GM21360 (cell line): ENCODE results near the gene CUL5.
"Not testable (repeated sequence)": the region's sequence is repeated elsewhere in the genome, so short reads cannot be mapped to it uniquely, and the experiment has no call there.

ENCODE experiments used
- ATAC-seq: cut with Tn5 transposase; IDR thresholded peaks from one replicate; pipeline ENCODE4 v1.9.1; 2021; ENCODE audit warnings: mild to moderate bottlenecking, moderate library complexity; ENCODE audit not compliant: unreplicated experiment

CUL5 gene

GRCh38 chr11:108111126-108111525, 102.4 kb downstream of the CUL5 start:
- ATAC-seq: no peak

GRCh38 chr11:108112057-108112456, 103.4 kb downstream of the CUL5 start:
- no peak for ATAC-seq

DNA sequence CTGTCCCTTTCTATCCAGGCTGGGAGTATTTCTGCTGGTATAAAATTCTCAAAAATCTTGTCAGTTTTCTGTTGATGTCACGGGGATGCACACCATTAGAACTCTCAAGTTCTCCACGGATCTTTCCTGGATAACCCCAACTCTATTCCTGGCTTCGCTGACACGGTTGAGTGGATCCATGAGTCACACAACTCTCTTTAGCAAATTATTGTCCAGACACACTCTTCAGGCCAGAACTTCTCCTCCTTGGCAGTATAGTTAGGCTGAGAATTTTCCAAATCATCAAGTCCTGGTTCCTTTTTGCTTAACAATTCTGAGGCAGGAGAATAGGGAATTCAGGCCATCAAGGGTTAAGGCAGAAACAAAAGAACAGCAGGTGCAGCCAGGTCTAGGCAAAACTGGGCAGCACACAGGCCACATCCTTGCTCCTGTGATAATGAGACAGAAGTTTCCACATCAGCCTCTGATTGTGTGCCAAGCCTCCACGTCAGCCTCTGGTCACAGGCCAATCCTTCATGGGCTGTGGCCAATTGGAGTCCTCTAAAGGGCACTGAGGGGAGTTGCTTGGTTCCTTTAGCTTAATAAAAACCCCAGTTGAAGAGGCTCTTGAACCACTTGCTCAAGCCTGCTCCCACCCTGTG, 106.9 kb downstream of the CUL5 start:
- ATAC-seq: no peak

DNA sequence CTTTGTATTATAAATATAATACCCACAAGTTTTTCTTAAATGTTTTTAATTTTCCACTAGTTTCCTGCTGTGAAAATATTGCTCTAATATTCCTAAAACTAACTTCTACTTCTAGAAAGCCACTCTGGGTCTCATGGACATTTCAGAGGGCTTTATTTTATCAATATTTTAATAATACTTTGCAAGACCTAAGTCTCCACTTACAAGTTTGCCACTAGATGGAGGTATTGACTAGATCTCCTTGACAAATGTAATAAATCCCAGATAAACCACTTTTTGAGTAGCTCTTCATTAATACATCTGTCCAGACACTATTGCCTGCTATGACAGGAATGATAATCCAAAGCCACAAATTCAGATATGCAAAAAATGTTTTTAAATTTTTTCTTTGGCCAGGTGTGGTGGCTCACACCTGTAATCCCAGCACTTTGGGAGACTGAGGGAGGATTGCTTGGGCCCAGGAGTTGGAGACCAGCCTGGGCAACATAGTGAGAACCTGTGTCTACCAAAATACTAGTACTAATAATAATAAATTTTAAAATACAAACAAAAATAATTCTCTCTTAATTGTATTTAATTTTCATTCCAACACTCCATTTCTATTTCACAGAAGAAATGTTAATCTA, 109.2 kb downstream of the CUL5 start:
- no peak for ATAC-seq

DNA sequence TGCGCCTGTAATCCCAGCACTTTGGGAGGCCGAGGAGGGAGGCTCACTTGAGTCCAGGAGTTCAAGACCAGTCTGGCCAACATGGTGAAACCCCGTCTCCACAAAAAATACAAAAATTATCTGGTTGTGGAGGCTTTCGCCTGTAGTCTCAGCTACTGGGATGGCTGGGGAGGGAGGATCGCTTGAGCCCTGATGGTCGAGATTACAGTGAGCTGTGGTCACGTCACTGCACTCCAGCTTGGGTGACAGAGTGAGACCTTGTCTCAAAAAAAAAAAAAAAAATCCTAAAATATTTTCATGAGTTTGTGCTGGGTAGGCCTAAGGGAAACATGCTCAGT, 112.2 kb downstream of the CUL5 start:
- peak; percentile 8 for ATAC-seq

GRCh38 chr11:108121274-108122155, 112.8 kb downstream of the CUL5 start, which contains the start of gene ACAT1:
Gene ACAT1 (plus strand): TSS chr11:108121567. CDS start chr11:108121607, 40 bp downstream.
- ATAC-seq: peak; percentile 94

- no peak for ATAC-seq
These were observed 113.5 kb downstream of the CUL5 start for GRCh38 chr11:108122166-108122628.

GRCh38 chr11:108125096-108125495, 116.4 kb downstream of the CUL5 start:
- ATAC-seq: no peak

- ATAC-seq: no peak
These were observed 120.1 kb downstream of the CUL5 start for GRCh38 chr11:108128772-108129171.

DNA sequence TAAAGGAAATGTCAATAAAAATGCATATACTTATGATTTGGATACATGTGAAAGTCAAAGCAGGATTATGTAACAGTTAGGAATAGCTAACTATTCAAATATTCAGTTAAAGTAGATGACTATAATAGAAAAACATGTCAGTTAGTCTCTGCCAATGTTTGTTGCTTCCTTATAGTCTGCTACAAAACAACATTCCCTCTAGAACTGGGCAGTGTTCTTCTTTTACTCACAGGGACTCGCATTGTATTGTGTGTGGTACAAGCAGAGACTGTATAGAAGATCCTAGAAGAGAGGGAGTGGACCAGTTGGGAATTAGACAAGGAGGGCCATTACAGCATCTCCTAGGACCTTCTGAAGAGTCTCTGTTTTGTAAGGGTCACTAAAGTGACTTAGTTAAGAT, 123.3 kb downstream of the CUL5 start:
- ATAC-seq: no peak

DNA sequence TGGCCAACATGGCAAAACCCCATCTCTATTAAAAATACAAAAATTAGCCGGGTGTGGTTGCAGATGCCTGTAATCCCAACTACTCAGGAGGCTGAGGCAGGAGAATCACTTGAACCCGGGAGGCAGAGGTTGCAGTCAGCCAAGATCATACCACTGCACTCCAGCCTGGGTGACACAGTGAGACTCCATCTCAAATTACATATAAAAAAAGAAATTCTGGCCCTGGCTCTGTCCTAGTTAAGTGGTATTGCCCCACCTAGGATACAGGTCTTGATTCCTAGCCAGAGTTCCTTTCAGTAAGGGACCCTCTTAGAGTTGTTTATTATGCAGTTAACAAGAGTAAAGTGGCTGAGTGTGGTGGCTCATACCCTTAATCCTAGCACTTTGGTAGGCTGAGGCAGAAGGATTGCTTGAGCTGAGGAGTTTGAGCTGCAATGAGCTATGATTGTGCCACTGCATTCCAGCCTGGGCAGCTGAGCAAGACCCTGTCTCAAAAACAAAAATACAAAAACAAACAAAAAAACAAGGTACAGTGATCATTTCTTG, 124.4 kb downstream of the CUL5 start:
- not testable (repeated sequence) for ATAC-seq

GRCh38 chr11:108135845-108136544, 127.3 kb downstream of the CUL5 start:
- peak; percentile 58 for ATAC-seq

DNA sequence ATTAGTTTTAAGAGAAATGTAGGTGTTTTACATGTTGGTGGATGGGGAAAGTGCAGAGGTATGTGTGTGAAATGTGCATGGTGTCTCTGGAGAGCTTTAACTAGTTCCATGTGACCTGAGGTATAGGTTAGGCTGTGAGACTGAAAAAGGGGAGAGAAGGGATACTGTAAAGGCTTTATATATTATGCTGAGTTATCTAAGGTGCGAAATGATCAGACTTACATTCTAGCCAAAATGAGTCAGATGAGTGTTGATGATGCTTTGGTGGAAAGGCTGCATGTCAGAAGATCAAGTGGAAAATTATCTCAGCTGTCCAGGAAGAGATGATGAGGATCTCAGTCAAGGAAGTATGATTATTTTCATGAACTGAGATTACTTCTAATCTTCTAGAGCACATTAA, 128.5 kb downstream of the CUL5 start:
- ATAC-seq: no peak

DNA sequence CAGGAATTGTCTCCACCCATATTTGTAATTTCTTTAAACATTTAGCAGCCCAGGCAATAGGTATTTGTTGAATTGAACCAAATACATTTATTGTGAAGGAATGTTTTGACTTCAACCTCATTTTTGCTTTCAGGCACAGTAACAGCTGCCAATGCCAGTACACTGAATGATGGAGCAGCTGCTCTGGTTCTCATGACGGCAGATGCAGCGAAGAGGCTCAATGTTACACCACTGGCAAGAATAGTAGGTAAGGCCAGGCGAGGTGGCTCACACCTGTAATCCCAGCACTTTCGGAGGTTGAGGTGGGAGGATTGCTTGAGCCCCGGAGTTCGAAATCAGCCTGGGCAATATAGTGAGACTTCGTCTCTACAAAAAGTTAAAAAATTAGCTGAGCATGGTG, 133.6 kb downstream of the CUL5 start:
- no peak for ATAC-seq

- no peak for ATAC-seq
These were observed 135.9 kb downstream of the CUL5 start for GRCh38 chr11:108144615-108145014.

- ATAC-seq: no peak
These were observed 138.5 kb downstream of the CUL5 start for GRCh38 chr11:108147150-108147549.

DNA sequence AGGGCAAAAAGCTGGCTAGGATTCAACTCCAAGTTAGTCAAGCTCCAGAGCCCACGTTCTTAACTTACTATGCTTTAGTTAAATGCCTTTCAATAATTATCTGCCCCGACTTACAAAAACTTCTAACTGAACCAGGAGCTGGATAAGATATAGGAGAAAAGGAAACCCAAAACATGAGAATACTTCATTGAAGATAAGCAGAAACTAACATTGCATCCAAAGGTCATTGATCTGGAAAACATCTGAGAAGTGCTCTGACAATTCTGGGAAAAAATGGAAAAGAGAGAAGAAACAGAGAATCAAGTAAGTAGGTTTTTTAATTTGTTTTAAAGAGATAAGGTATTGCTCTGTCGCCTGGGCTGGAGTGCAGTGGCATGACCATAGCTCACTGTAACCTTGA, 139.9 kb downstream of the CUL5 start:
- ATAC-seq: no peak

DNA sequence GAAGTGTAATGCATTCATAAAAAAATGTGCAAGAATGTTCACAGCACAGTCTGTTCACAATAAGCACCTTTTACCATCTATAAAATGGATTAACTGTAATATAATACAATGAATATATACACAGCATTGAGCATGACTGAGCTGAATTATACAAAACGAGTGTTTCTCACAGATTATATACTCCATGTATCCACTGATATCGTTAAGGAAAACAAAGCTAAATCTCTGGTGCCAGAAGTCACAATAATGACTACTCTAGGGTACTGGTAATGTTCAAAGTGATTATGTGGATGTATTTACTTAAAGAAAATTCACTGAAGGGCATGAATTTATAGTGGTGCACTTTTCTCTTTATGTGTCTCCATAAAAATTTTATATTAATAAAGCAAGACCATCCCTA, 145.9 kb downstream of the CUL5 start:
- no peak for ATAC-seq
